Upper lobe of left lung (tissue), 6 donors: ENCODE data around the gene NF2. TPM values are rescaled to one million over a fixed set of nuclear protein-coding genes. Genes with fewer than 3 reads are reported as not detected.

ENCODE experiments used
- ATAC-seq, 2 donors: fragments of 200-7000 bp; cut with Tn5 transposase; one replicate each; pipeline ENCODE4 v1.9.1; 2022; ENCODE audit warnings: mild to moderate bottlenecking in 2 of 2, moderate library complexity in 2 of 2; ENCODE audit not compliant: low FRiP score in 2 of 2
- DNase-seq, 2 donors: peaks; one replicate each; pipeline ENCODE4 v3.0.0-alpha.2; 2019 to 2020
- H3K27ac ChIP-seq, 4 donors: fragments of 200-600 bp; sonication (generic); one replicate each; pipeline ENCODE4 v1.5.1; 2016 to 2019
- H3K27me3 ChIP-seq, 4 donors: fragments of 200-600 bp; sonication (generic); one replicate each; pipeline ENCODE4 v1.5.1; 2017 to 2019
- H3K36me3 ChIP-seq, 4 donors: fragments of 200-600 bp; sonication (generic); one replicate each; pipeline ENCODE4 v1.5.1; 2016 to 2019
- H3K4me1 ChIP-seq, 4 donors: fragments of 200-600 bp; sonication (generic); one replicate each; pipeline ENCODE4 v1.5.1; 2018 to 2019
- H3K4me3 ChIP-seq, 4 donors: fragments of 200-600 bp; sonication (generic); one replicate each; pipeline ENCODE4 v1.5.1; 2017 to 2019; ENCODE audit warnings: mild to moderate bottlenecking in 2 of 4, moderate library complexity in 1 of 4
- H3K9me3 ChIP-seq, 4 donors: fragments of 200-600 bp; sonication (generic); one replicate each; pipeline ENCODE4 v1.5.1; 2018 to 2019
- EP300 ChIP-seq, 4 donors: sonication (generic); formaldehyde crosslinking; IDR thresholded peaks; one replicate each; pipeline ENCODE4 v1.5.1; 2017; ENCODE audit warnings: antibody characterized with exemption in 4 of 4, control low read depth in 2 of 4
- POLR2A ChIP-seq, 4 donors: fragments of 450-650 bp; IDR thresholded peaks; one replicate each; pipeline ENCODE4 v1.5.1; 2016 to 2017; ENCODE audit warnings: antibody characterized with exemption in 4 of 4, mild to moderate bottlenecking in 2 of 4
- POLR2AphosphoS5 ChIP-seq, 2 donors: sonication (generic); formaldehyde crosslinking; IDR thresholded peaks; one replicate each; pipeline ENCODE4 v1.5.1; 2017; ENCODE audit warnings: antibody characterized with exemption in 2 of 2
- WGBS, 2 donors: methylation state at CpG; one replicate each; pipeline ENCODE4 v1.1.5; 2017 to 2018; 5-methylcytosine and 5-hydroxymethylcytosine counted together
- total RNA-seq, 6 donors: library from RNA; depleted of rRNA in 4 of 6; stranded (reverse); fragments of >200 nt in 4 of 6; gene quantifications; one replicate each; pipeline versions ENCODE4 v1.1.0 to v1.2.1, GENCODE V29; 2016 to 2021
- TF ChIP-seq, protein P1 (sequence below), 6 experiments: fragments of 450-650 bp in 4 of 6; fragments of 200-600 bp in 2 of 6; sonication (generic) in 2 of 6; IDR thresholded peaks; one replicate each; pipeline ENCODE4 v1.5.1; 2016 to 2019; ENCODE audit warnings: antibody characterized with exemption in 6 of 6
- donor health status: DM: no; HTN: no; CAD: no; lungs with moderate emphysema.
- donor health status: DM: no; HTN: yes; CAD: no; lungs with severe emphysema.

NF2 gene
- total RNA-seq, 6 donors from 2014 or later = 31.2 to 43.8 (median 41.3) TPM

DNA sequence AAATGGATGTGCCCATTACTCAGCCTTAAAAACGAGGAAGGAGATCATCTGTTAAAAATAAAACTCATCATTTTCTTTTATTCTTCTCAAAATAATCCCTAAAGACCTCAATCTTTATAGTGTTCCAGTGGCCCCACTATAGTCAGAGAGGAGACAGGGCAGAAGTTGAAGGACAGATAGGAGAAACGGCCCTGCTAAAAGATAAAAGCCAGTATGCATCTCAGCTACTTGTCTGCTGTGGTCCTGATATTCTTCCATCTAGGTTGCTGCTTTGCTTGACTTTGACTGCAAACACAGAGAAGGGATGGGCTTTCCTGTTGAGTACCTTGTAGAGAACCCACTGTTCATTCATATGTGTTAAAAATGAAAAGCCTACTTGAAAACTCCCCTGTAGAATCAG lies 31.4 kb downstream of the NF2 start:
- Histone ChIP-seq H3K36me3 (peaks cover 2 to 24% (median 12%) of the 10 kb centered on the region in 4 donors), H3K4me1 (peaks cover 0 to 14% (median 7%) of the 10 kb centered on the region in 4 donors), H3K27me3 (no peaks in the 10 kb centered on the region), H3K27ac (no peak overlapping the region), H3K9me3 (no peaks in the 10 kb centered on the region), H3K4me3 (no peak overlapping the region)
- WGBS, 2 donors = 85 to 91% methylated on average over 2 of the region's 2 CpGs
- ATAC-seq (no peak), DNase-seq (no peak)
- TF ChIP-seq POLR2AphosphoS5 (IDR thresholded peaks at IDR 0.05) (no peak), EP300 (IDR thresholded peaks at IDR 0.05) (no peak), POLR2A (IDR thresholded peaks at IDR 0.05) (no peak)
- TF ChIP-seq, protein P1, sequence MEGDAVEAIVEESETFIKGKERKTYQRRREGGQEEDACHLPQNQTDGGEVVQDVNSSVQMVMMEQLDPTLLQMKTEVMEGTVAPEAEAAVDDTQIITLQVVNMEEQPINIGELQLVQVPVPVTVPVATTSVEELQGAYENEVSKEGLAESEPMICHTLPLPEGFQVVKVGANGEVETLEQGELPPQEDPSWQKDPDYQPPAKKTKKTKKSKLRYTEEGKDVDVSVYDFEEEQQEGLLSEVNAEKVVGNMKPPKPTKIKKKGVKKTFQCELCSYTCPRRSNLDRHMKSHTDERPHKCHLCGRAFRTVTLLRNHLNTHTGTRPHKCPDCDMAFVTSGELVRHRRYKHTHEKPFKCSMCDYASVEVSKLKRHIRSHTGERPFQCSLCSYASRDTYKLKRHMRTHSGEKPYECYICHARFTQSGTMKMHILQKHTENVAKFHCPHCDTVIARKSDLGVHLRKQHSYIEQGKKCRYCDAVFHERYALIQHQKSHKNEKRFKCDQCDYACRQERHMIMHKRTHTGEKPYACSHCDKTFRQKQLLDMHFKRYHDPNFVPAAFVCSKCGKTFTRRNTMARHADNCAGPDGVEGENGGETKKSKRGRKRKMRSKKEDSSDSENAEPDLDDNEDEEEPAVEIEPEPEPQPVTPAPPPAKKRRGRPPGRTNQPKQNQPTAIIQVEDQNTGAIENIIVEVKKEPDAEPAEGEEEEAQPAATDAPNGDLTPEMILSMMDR (IDR thresholded peaks at IDR 0.05) = no peak

DNA sequence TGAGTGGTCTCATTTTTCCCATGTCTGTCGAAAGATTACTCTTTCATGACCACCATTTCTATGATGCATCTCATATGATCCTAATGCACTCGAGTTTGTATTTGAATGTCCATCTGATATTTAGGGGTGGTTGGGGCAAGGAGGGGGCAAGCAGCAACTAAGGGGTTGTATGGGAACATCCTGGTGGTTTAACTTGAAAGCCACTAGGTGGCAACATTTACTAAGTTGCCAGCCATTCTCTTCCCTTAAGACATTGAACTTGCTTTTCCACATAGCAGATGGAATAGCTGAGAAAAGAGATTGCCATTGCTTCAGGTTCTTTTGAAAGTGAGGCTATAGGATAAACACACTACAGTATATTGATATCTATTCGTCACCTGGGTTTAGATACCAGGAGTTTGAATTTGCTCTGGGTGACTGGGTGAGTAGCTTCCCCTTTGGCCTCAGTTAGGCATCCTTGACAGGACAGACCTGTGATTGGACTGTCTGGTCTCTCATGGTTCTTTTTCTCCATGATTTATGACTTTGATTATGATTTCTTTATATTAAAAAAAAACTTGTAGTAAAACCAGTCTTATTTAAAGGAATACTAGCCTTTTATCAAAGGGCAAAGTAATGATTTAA lies 32.4 kb downstream of the NF2 start:
- Histone ChIP-seq H3K27ac (no peak overlapping the region), H3K9me3 (no peaks in the 10 kb centered on the region), H3K4me1 (peaks cover 0 to 6% (median 3%) of the 10 kb centered on the region in 4 donors), H3K27me3 (no peaks in the 10 kb centered on the region), H3K36me3 (peaks cover 2 to 24% (median 12%) of the 10 kb centered on the region in 4 donors), H3K4me3 (no peak overlapping the region)
- TF ChIP-seq EP300 (IDR thresholded peaks at IDR 0.05) (no peak), POLR2A (IDR thresholded peaks at IDR 0.05) (no peak), POLR2AphosphoS5 (IDR thresholded peaks at IDR 0.05) (no peak)
- TF ChIP-seq, protein P1 (IDR thresholded peaks at IDR 0.05) = peak in 5 of 6 experiments; percentile 18 to 51 (median 41)
- whole genome bisulfite sequencing, 2 donors = 45 to 47% methylated on average over 3 of the region's 3 CpGs
- ATAC-seq = peak in 1 of 2 donors; percentile 59
- DNase-seq = no peak

DNA sequence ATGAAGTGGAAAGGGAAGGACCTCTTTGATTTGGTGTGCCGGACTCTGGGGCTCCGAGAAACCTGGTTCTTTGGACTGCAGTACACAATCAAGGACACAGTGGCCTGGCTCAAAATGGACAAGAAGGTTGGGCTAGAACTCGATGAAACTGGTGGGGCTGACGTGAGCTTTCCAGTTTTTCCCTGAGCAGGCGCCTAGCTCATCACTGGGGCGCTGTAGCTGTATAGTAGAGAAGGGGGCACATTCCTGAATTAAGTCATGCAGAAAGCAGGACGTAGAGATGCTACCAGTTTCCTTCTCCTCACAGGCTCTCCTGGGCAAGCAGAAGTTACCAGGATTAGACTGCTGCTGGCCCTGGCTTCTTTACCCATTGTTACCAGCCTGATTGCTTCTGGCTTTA lies 33.3 kb downstream of the NF2 start:
- Histone ChIP-seq H3K4me1 (peaks cover 0 to 5% (median 0%) of the 10 kb centered on the region in 4 donors), H3K27ac (no peak overlapping the region), H3K4me3 (no peak overlapping the region), H3K9me3 (no peaks in the 10 kb centered on the region), H3K36me3 (peaks cover 2 to 28% (median 13%) of the 10 kb centered on the region in 4 donors), H3K27me3 (no peaks in the 10 kb centered on the region)
- TF ChIP-seq, protein P1 (IDR thresholded peaks at IDR 0.05) = no peak
- TF ChIP-seq POLR2AphosphoS5 (IDR thresholded peaks at IDR 0.05) = no peak
- 91 to 93% methylated on average over 7 of the region's 7 CpGs for WGBS, 2 donors
- no peak for DNase-seq
- ATAC-seq = no peak

DNA sequence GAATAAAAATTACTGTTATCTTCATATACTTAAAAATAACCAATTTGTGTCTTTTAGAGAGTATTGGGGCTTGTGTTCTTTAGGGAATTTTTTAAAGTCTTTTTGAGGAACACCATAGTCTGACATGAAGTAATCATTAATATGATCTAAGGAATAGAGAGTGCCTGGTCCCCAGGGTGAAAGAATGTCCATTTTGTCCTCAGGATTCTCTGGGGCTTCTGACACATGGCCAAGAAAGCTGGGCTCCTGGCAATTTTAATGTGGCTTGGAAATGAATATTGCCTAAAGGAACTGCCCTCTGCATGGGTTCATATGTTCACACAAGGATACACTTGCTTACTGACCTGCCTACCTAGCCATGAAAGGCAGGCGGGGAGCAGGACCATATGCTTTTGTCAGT lies 33.7 kb downstream of the NF2 start:
- Histone ChIP-seq H3K4me3 (no peak overlapping the region), H3K4me1 (peaks cover 0 to 5% (median 0%) of the 10 kb centered on the region in 4 donors), H3K9me3 (no peaks in the 10 kb centered on the region), H3K27me3 (no peaks in the 10 kb centered on the region), H3K36me3 (peaks cover 2 to 32% (median 15%) of the 10 kb centered on the region in 4 donors), H3K27ac (no peak overlapping the region)
- 100% methylated on average over 1 of the region's 1 CpG for WGBS, 2 donors
- TF ChIP-seq, protein P1 (IDR thresholded peaks at IDR 0.05) = no peak
- TF ChIP-seq POLR2A (IDR thresholded peaks at IDR 0.05) (no peak), POLR2AphosphoS5 (IDR thresholded peaks at IDR 0.05) (no peak), EP300 (IDR thresholded peaks at IDR 0.05) (no peak)
- no peak for ATAC-seq
- DNase-seq = no peak

DNA sequence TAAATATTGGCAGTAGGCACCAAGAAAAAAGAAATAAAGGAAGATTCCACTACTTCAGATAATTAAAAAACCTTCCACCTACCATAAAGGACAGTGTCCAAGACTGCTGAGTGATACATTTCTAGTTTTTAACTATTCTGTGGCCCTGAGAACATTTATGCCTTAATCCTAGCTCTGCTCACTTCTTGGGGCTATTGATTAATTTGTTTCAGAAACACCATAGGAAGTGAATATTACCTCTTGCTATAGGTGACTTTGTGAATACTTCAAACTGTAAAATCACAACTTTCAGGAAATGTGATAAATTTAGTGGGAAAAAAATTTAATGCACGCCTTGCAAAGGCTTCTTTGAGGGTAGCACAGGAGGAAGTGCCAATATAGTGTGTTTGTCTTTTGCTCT lies 35.2 kb downstream of the NF2 start:
- Histone ChIP-seq H3K4me3 (no peak overlapping the region), H3K9me3 (no peaks in the 10 kb centered on the region), H3K36me3 (peaks cover 4 to 41% (median 16%) of the 10 kb centered on the region in 4 donors), H3K4me1 (peaks cover 0 to 5% (median 0%) of the 10 kb centered on the region in 4 donors), H3K27ac (no peak overlapping the region), H3K27me3 (no peaks in the 10 kb centered on the region)
- no peak for DNase-seq
- no peak for ATAC-seq
- TF ChIP-seq, protein P1 (IDR thresholded peaks at IDR 0.05) = no peak
- TF ChIP-seq EP300 (IDR thresholded peaks at IDR 0.05) = no peak
- TF ChIP-seq POLR2AphosphoS5 (IDR thresholded peaks at IDR 0.05) = no peak
- TF ChIP-seq POLR2A (IDR thresholded peaks at IDR 0.05) = no peak
- 82 to 89% methylated on average over 1 of the region's 1 CpG for WGBS, 2 donors
